ENCODE data around the gene CLIC3. TPM values are rescaled to one million over a fixed set of nuclear protein-coding genes. Genes with fewer than 3 reads are reported as not detected.

The CLIC3 gene
- total RNA-seq, 1 donor from 2014 or later: not detected

DNA sequence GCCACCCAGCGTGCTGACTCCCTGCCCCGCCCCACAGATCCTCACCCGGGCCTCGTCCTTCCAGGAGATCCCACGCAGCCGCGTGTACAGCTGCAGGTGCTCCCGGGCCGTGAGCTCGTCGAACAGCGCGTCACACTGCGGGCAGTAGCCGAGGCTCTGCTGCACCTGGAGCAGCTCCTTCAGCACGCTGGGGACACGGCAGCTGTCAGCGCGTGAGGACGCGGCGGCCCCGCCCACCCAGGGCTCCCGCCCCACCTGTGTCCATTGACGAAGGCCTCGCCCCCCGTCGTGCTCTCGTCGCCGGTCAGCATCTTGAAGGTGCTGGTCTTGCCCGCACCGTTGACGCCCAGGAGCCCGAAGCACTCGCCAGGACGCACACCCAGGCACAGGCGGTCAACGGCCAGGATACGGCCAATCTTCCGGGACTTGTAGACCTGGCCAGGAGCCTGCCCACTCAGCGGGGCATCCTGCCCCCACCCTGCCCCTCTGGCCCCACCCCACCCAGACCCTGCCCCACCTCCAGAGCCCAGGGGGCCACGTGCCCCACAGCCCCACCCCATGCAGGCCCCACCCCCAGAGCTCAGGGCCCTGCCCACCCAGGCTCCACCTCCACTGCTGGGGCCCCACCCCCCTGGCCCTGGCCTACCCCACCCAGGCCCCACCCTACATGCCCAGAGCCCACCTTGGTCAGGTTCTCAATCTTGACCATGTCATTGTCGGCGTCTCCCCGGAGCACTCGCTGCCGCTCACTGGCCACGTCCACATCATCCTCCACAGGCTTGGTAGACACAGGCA is 13.8 kb upstream of the CLIC3 start:
- DNase-seq (no peak), ATAC-seq (ENCODE audit: low read depth) (no peak)
- peaks cover 5% of the 10 kb centered on the region for H3K36me3 Mint-ChIP-seq (ENCODE audit: low read depth)
- no peaks in the 10 kb centered on the region for H3K4me1 Mint-ChIP-seq
- no peak overlapping the region for H3K27ac Mint-ChIP-seq
- intact Hi-C loops (cut with micrococcal nuclease): no loop called here
- no peak overlapping the region for H3K4me3 Mint-ChIP-seq
- H3K9me3 Mint-ChIP-seq: no peaks in the 10 kb centered on the region
- CTCF ChIA-PET: interaction anchor here (0.5 to 0.6 kb wide), 2 partner anchors 9 to 231 kb away, joined by 3 to 5 read pairs; no protein-coding TSS in a partner anchor
- POLR2A ChIA-PET: no interaction called here
- TF ChIP-seq, protein P1, sequence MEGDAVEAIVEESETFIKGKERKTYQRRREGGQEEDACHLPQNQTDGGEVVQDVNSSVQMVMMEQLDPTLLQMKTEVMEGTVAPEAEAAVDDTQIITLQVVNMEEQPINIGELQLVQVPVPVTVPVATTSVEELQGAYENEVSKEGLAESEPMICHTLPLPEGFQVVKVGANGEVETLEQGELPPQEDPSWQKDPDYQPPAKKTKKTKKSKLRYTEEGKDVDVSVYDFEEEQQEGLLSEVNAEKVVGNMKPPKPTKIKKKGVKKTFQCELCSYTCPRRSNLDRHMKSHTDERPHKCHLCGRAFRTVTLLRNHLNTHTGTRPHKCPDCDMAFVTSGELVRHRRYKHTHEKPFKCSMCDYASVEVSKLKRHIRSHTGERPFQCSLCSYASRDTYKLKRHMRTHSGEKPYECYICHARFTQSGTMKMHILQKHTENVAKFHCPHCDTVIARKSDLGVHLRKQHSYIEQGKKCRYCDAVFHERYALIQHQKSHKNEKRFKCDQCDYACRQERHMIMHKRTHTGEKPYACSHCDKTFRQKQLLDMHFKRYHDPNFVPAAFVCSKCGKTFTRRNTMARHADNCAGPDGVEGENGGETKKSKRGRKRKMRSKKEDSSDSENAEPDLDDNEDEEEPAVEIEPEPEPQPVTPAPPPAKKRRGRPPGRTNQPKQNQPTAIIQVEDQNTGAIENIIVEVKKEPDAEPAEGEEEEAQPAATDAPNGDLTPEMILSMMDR (IDR thresholded peaks at IDR 0.05): no peak
- no peaks in the 10 kb centered on the region for H3K27me3 Mint-ChIP-seq

DNA sequence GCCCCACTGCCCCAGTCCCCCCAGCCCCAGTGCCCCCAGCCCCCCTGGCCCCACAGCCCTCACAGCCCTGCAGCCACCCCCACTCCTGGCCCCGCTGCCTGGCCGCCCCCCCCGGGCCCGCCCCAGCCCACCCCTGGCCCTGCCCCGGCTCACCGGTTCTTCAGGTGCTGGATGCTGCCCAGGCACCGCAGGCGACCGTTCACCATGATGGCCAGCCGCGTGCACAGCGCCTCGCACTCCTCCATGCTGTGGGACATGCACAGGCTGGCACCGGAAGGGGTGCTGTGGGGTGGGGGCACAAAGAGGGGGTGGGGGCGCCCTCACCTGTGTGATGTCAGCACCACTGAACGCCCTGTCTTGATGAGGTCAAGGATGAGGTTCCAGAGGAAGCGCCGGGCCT is 12.8 kb upstream of the CLIC3 start:
- POLR2A ChIA-PET: interaction anchor here (0.5 kb wide), 1 partner anchor 10 kb away, joined by 4 read pairs; no protein-coding TSS in a partner anchor
- Mint-ChIP-seq H3K4me3 (no peak overlapping the region), H3K4me1 (no peaks in the 10 kb centered on the region), H3K27ac (no peak overlapping the region), H3K9me3 (no peaks in the 10 kb centered on the region), H3K27me3 (no peaks in the 10 kb centered on the region), H3K36me3 (ENCODE audit: low read depth) (peaks cover 5% of the 10 kb centered on the region)
- intact Hi-C loops (cut with micrococcal nuclease): no loop called here
- CTCF ChIA-PET: interaction anchor here (0.5 to 0.6 kb wide), 2 partner anchors 8 to 230 kb away, joined by 3 to 5 read pairs; no protein-coding TSS in a partner anchor
- TF ChIP-seq, protein P1 (IDR thresholded peaks at IDR 0.05): no peak
- ATAC-seq (ENCODE audit: low read depth) (no peak), DNase-seq (no peak)

DNA sequence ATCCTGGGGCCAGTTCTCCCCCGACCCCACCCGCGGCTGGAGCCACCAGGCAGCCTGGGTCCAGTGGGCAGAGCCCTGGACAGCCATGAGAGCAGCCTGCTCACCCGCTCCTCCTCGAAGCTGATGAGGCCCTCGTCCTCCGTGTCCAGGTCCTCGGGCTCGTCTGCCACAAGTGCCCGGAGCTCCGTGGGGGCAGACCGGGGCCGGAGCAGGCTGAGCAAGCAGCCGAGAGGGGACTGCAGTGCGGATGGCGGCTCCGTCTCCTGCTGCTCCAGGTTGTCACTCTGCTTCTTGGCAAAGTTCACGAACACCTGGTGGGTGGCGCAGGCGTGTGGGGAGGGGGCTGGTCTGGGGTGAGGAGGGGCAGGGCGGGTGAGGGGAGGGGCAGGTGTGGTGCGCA is 11.9 kb upstream of the CLIC3 start:
- TF ChIP-seq, protein P1 (IDR thresholded peaks at IDR 0.05): no peak
- no peaks in the 10 kb centered on the region for H3K9me3 Mint-ChIP-seq
- no peak for ATAC-seq (ENCODE audit: low read depth)
- H3K27ac Mint-ChIP-seq: no peak overlapping the region
- H3K4me1 Mint-ChIP-seq: no peaks in the 10 kb centered on the region
- intact Hi-C loops (cut with micrococcal nuclease): no loop called here
- no peak overlapping the region for H3K4me3 Mint-ChIP-seq
- H3K27me3 Mint-ChIP-seq: no peaks in the 10 kb centered on the region
- no peak for DNase-seq
- H3K36me3 Mint-ChIP-seq (ENCODE audit: low read depth): peaks cover 4% of the 10 kb centered on the region
- ChIA-PET CTCF (no interaction called here), POLR2A (no interaction called here)

DNA sequence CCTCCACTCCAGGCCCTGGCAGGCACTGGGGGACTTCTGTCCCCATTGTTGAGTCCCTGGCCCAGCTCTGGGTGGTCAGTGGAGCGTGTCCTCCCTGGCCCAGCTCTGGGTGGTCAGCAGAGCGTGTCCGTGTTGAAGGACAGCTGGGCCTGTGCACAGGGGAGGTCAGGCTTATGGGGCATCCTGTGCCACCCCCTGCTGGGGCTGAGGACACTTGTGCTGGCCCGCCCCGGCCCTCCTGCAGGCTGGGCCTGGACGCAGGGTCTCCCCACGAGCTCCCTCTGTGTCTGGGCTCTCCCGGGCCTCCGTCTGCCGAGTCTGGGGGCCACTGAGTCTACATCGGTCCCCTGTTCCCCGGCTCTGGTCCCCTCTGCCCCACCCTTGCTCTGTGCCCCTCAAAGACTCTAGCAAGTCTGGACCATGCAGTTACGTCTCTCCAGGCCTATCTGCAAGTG is 11.5 kb upstream of the CLIC3 start:
- H3K27me3 Mint-ChIP-seq: no peaks in the 10 kb centered on the region
- DNase-seq (no peak), ATAC-seq (ENCODE audit: low read depth) (no peak)
- CTCF ChIA-PET: no interaction called here
- peaks cover 4% of the 10 kb centered on the region for H3K36me3 Mint-ChIP-seq (ENCODE audit: low read depth)
- no peak overlapping the region for H3K27ac Mint-ChIP-seq
- intact Hi-C loops (cut with micrococcal nuclease): no loop called here
- POLR2A ChIA-PET: no interaction called here
- TF ChIP-seq, protein P1 (IDR thresholded peaks at IDR 0.05): no peak
- H3K4me1 Mint-ChIP-seq: no peaks in the 10 kb centered on the region
- H3K9me3 Mint-ChIP-seq: no peaks in the 10 kb centered on the region
- H3K4me3 Mint-ChIP-seq: no peak overlapping the region

DNA sequence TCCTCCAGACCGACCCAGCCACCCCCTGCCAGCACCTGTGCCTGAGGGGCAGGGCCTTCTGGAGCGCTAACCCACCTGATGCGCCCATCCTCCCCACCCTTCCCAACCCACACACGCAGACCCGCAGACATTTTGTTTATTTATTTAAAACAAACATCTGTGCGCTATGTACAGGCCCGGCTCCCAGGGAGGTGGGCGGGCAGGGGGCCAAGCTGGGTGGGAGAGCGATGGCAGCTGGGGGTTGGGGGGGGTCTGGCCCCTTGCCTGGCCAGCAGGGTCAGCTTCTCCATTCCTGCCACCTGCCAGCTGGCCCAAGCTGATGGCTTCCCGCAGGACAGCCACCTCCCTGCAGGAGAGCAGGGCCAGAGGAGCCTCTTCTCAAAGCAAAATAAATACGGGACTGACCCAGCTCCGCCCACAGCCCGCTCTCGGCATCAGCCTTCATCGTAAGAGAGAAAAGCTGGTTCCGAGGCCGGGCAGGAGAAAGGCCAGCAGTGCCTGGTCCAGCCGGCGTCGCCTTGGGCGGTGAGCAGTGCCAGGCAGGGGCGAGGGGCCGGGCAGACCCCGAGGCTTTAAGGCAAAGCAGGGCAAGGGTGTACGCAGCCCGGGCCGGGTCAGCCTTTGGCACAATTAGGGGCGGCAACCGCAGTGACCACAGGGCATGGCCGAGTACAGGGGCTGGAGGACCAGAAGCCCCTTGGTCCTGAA is 10.9 kb upstream of the CLIC3 start:
- peaks cover 2% of the 10 kb centered on the region for H3K36me3 Mint-ChIP-seq (ENCODE audit: low read depth)
- H3K27me3 Mint-ChIP-seq: no peaks in the 10 kb centered on the region
- CTCF ChIA-PET: no interaction called here
- DNase-seq (no peak), ATAC-seq (ENCODE audit: low read depth) (no peak)
- H3K9me3 Mint-ChIP-seq: no peaks in the 10 kb centered on the region
- no peak overlapping the region for H3K27ac Mint-ChIP-seq
- no peaks in the 10 kb centered on the region for H3K4me1 Mint-ChIP-seq
- no peak overlapping the region for H3K4me3 Mint-ChIP-seq
- POLR2A ChIA-PET: no interaction called here
- TF ChIP-seq, protein P1 (IDR thresholded peaks at IDR 0.05): no peak
- intact Hi-C loops (cut with micrococcal nuclease): no loop called here

All from activated B cell treated with CpG ODN at 0.5 μM for 24 hours (primary cell).